HG03159 (cell line): ENCODE results near the gene PRPF38B.
"Not testable (repeated sequence)": the region's sequence is repeated elsewhere in the genome, so short reads cannot be mapped to it uniquely, and the experiment has no call there.

ENCODE experiments used
- ATAC-seq: cut with Tn5 transposase; IDR thresholded peaks from one replicate; pipeline ENCODE4 v1.9.1; 2021; ENCODE audit warnings: mild to moderate bottlenecking, moderate library complexity; ENCODE audit not compliant: unreplicated experiment

Gene PRPF38B, protein sequence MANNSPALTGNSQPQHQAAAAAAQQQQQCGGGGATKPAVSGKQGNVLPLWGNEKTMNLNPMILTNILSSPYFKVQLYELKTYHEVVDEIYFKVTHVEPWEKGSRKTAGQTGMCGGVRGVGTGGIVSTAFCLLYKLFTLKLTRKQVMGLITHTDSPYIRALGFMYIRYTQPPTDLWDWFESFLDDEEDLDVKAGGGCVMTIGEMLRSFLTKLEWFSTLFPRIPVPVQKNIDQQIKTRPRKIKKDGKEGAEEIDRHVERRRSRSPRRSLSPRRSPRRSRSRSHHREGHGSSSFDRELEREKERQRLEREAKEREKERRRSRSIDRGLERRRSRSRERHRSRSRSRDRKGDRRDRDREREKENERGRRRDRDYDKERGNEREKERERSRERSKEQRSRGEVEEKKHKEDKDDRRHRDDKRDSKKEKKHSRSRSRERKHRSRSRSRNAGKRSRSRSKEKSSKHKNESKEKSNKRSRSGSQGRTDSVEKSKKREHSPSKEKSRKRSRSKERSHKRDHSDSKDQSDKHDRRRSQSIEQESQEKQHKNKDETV

DNA sequence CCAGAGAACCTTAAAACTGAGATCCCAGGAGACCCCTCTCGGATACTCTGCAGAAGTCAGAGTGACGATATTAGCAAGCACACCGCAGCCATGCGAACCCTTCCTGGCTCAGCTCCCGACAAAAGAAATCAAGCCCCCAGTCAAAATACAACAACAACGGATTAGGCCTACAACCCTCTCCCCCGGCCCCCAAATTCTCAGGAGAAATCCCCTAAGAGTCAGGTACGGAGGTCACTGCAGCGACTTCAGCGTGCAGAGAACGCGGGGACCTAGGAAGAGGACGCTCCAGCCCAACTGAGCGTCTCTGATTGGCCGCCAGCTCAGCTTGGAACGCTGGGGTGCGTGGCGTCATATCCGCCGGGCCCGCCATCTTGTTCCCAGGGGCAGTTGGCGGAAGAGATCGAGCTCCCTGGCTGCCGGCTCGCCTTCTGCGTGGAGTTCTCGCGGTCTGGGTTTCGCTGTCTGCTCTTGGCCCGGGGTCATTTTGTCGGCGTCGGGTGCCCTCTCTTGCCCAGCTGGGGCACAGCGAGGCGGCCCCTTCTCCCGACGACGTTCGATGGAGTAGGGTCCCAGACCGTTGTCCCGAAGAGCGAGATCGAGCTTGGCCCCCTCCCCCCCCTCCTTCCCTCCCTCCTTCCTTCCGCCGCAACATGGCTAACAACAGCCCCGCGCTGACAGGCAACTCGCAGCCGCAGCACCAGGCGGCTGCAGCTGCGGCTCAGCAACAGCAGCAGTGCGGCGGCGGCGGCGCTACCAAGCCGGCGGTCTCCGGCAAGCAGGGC is at the start of gene PRPF38B:
TSS of gene PRPF38B (plus strand) at position 369 of the 782 bp plus-strand sequence. CDS start at position 651, 282 bp downstream.
- peak; percentile 88 for ATAC-seq

DNA sequence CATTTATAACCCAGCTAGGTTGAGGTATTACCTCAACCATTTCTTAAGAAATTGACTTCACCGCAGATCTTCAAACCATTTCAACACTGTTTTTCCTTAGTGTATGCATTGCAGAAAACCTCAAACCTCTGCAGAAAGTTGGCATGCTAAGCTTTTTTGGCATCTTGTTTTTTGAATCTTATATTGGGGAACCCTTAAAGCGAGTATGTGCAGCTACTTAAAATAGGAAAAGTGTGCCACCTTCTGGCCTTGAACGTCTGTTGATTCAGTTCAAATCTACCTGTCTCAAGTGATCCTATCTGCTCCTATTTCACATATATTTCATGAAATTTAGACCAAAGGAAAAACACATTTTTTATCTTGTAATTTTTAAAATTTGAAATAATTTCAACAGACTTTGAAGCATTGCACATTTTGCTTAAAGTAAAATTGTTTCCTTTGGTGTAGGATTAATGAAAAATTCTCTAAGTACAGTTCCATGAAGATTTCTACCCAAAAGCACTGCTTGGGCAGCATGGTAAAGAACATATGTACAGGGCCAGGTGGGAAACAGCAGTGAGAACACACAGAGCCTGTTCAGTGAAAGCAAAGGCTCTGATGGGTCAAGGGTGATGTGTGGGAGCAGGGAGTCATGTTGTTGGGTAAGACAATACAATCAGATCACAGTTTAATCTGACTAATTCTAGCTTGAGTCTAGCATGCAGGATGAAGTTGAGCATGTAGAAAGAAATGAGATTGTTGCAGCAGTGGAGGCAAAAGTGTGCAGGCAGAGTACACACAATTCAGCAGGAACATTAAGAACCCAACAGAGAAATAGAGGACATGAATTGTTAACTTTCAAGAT is 48.4 kb upstream of the PRPF38B start:
- ATAC-seq = no peak

DNA sequence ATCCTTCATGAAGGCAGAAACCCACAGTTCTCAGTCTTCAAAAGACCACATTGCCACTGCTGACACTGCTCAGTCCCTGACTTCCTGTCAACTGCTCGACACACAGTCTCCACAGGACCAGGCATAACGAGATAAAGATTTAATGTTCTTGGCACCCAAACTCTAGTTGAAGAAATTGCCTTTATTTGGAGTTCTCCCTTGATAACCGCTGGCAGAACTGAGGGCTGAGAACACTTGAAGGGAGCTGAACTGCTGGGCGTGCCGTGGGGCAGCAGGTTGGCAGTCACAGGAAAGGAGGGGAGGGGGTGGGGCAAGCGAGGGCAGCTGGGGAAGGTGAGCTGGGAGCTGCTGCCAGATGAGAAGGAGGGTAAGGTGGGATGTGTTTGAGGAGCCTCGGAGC is 47.1 kb upstream of the PRPF38B start:
- ATAC-seq = no peak

DNA sequence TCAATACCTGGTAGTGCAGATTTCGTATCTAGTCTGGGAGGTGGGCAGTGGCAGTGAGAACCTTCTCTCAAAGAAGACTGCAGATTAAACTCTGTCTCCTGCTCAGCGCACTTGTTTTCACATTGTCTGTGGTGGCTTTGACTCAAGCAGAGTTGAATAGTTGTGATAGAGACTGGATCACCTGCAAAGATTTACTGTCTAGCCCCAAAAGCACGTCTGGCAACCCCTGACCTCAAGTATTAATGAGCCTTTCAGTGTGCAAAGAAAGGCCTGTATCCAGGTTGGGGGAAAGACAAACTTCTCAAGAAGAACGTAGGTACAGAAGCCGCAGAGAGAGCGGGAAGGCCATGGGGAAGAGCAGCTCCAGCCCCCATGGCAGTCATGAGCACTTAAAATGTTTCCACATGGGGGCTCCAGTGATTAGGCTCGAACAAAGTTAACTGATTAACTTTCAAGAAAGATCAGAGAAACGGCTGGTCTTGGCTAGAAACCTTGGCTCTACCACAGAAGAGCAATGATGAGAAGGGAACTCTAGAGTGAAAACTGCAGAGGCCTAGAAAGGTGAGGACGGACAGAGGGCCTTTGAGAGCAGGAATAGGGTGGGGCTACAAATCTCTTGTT is 46.4 kb upstream of the PRPF38B start:
- ATAC-seq = no peak

DNA sequence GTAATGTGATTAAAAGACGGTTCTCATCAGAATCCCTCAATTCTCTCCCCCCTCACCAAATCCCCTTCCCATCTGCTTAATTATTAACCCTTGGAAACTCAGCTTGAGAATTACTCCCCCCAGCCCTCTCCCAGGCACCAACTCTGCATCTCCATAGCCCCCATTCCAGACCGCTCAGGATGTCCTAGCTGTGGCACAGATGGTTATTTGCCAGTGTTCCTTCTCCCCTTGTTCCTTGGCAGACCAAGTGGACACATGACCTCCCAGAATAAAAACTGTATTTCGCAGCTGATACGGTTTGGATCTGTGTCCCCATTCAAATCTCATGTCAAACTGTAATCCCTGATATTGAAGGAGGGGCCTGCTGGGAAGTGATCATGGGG is 45.9 kb upstream of the PRPF38B start:
- no peak for ATAC-seq

DNA sequence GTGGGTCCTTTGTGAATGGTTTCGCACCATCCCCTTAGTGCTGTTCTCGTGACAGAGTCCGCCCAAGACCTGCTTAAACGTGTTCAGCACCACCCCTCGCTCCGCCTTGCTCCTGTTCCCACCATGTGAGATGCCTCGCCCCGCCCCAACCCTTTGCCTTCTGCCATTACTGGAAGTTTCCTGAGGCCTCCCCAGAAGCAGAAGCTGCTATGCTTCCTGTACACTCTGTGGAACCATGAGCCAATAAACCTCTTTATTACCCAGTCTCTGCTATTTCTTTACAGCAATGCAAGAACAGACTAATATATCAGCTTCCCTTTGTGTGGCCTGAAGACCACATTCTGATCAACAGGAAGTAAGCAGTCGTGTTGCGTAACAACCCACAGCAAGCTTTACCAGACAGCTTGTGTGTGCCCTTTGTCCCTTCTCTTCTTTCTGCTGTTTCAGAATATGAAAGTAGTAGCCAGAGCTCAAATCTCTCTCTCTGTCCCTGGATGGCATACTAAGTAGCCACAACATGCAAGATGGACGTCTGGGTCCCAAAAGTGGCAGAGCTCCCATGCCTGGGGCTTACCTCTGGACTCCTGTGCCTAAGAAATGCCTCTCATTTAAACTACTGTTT is 45.4 kb upstream of the PRPF38B start:
- ATAC-seq = peak; percentile 68

DNA sequence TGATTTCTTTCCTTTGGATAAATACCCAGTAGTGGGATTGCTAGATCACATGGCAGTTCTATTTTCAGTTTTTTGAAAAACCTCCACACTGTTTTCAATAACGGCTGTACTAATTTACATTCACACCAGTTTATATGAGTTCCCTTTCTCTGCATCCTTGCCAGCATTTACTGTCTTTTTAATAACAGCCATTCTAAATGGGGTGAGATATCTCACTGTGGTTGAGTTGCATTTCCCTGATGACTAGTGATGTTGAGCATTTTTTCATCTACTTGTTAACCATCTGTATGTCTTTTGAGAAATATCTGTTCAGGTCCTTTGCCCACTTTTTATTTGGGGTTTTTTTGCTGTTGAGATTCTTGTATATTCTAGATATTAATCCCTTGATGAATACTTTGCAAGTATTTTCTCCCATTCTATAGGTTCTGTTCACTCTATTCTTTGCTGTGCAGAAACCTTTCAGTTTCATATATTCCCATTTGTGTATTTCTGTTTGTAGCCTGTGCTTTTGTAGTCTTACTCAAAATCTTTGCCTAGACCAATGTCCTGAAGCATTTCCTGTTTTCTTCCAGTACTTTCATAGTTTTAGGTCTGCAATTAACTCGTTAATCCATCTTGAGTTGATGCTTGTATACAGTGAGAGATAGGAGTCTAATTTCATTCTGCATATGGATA is 38.5 kb upstream of the PRPF38B start:
- ATAC-seq = no peak

DNA sequence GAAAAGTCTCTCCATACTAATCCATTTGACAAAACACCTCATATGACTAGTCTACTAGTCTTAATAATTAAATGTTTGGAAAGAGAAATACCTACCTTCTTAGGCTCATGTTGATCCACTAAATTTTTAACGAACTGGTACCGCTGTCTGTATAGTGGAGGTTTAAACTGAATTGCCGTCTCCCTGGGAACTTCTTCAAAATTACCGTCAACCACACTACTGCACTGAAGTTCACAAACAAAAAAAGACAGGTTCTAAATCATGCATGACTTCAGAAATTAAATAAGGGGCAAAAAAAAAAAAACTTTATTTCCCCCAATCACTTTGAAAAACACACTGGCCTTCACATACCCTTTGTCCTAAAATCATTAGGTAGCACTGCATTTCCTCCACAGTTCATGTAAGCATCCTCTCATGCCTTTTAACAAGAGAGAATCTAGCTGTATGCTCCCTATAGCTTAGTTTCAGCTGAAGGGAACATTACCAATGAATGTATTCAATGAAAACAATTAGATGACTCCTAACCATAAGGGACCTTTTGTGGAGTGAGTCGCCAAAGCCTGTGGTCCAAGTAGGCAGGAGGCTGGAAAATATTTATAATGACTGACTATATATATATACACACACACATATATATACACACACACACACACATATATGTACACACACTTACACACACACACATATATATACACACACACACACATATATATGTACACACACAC is 34.6 kb upstream of the PRPF38B start:
- ATAC-seq = no peak

DNA sequence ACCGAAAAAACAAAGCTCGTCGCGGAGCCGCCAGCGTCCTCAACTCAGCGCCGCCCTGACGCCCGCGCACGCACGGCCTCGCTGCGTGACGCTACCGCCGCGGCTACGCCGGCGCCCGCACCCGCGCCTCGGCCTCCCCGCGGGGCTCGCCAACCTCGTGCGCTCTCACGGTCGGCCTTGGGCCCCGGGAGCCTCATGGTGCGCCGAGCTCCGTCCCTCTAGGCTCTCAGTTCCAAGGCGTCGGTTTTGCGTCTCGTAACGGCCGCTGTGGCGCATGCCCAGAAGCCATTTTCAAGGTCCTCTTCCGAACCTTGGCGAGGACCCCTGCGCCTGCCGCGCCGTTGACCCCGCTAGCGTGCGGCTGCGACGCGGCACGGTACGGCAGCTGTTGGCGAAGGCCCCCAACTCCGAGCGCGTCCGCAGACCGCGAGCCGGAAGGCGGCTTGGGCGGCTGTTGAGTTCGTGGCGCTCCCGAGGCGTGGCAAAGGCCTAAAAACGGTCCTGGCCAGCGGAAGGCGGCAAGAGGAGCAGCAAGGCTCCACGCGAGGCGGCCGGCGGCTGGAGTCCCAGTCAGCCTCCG is 31.0 kb upstream of the PRPF38B start, which contains the start of gene HENMT1:
TSS of gene HENMT1 (minus strand) at position 64 of the 580 bp plus-strand sequence. CDS start 1,209 bp downstream, outside the sequence.
- peak; percentile 80 for ATAC-seq

DNA sequence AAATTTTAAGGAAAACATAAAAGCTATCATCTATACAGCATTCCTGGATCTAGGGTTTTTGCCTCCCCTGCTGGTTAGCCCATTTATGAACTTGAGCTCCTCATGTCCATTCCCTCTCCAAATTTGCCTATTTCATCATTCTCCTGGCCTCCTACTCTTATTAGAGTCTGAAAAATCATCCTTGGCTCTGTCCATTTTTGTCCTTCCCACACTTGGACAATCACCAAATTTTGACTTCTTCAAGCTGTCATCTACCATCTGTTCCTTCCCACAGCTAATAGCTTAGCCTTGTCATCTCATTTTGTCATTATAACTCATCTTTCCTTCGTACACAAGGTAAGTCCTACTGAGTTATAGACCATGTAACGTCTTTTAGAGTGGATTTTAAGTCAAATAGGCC is 29.0 kb upstream of the PRPF38B start:
- no peak for ATAC-seq

DNA sequence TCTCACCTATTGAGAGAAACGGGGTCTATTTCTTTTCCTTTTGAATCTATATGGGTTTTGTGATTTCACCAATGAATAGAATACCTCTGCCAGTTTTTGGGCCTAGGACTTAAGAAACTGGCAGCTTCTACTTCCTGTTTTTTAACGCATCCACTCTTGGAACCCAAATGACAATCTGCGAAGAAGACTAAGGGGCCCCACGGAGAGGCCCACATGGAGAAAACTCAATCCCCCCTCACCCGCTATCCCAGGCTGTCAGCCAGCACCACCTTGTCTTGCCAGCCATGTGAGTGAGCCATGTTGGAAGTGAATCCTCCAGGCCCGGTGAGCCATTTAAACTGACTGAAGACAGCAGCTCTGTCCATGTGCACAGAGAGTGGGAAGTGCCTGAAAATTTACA is 27.6 kb upstream of the PRPF38B start:
- no peak for ATAC-seq

DNA sequence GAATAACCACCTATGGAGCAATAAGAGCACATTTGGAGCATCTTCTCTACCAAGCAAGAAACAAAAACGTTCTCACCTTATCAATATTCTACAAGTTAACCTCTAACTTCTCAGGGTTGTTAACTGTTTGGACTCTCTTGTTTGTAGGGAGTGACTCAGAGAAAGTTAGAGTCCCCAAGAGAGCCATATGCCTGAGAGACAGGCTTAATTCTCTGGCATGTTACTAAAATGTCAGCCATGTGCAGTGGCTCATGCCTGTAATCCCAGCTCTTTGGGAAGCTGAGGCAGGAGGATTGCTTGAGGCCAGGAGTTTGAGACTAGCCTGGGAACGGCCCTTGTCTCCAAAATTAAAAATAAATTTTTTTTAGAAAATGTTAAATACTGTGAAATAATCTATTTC is 27.0 kb upstream of the PRPF38B start:
- ATAC-seq = no peak

DNA sequence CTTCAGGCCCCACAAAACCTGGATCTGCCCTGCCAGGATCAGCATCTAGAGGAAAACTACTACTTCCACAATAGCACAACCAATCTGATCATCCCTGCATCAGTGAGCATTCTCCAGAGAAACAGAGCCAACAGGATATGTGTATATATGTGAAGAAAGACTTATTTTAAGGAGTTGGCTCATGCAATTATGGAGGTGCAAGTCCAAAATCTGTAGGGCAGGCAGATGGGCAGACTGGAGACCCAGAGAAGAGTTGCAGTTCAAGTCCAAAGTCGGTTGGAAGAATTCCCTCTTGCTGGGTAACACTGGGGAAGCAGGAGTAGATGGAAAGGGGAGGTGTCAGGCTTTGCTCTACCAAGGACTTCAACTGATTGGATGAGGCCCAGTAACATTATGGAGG is 26.3 kb upstream of the PRPF38B start:
- no peak for ATAC-seq

DNA sequence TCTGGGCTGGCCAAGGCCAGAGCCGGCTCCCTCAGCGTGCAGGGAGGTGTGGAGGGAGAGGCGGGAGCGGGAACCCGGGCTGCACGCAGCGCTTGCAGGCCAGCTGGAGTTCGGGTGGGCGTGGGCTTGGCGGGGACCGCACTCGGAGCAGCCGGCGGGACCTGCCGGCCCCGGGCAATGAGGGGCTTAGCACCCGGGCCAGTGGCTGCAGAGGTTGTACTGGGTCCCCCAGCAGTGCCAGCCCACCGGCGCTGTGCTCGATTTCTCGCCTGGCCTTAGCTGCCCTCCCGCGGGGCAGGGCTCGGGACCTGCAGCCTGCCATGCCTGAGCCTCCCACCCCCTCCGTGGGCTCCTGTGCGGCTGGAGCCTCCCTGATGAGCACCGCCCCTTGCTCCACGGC is 24.7 kb upstream of the PRPF38B start:
- ATAC-seq = not testable (repeated sequence)

DNA sequence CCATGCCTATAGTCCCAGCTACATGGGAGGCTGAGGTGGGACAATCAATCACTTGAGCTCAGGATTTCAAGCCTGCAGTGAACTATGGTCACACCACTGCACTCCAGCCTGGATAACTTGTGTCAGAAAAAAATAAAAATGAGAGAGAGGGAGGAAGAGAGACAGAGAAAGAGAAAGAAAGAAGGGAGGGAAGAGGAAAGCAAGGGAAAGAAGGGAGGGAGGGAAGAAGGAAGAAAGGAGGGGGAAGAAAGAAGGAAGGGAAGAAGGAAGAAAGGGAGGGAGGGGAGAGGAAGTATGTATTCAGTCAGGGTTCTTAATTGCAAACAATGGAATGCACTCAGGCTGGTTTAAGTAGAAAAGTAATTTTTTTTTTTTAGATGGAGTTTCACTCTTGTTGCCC is 23.3 kb upstream of the PRPF38B start:
- no peak for ATAC-seq

DNA sequence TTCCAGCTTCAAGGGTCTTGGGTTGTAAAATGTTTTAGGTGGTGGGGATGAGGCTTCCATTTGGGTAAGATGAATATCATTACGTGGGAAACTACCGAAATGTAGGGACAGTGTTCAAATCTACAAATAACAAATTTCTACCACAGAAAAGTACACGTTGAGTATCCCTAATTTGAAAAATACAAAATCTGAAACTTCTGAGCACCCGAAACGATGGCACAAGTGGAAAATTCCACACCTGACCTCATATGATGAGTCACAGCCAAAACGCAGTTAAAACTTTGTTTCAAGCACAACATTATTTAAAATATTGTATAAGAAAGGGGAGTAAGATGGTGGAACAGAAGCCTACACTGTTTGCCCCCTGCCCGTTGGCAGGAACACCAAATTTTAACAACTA is 22.4 kb upstream of the PRPF38B start:
- no peak for ATAC-seq

DNA sequence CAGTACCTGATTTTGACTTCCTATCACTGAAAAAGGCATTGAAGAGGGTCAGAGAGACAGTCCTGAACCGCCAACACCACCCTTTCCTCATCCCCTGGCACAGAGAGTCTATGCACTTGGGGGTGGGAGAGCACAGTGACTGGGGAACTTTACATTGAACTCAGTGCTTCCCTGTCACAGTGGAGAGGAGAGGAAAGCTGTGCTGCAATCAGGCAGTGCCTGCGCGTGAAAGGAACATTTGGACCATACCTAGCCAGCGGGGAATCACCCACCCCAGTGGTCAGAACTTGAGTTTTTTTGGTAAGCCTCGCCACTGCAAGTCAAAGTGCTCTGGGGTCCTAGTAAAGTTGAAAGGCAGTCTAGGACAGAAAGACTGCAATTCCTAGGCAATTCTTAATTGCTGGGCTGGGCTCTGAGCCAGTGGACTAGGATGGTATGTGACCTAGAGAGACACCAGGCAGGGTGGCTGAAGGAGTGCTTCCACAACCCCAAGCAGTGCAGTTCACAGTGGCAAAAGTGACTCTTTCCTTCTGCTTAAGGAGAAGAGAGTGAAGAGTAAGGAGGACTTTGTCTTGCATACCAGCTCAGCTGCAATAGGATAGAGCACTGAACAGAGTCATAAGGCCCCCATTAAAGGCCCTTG is 21.9 kb upstream of the PRPF38B start:
- no peak for ATAC-seq

DNA sequence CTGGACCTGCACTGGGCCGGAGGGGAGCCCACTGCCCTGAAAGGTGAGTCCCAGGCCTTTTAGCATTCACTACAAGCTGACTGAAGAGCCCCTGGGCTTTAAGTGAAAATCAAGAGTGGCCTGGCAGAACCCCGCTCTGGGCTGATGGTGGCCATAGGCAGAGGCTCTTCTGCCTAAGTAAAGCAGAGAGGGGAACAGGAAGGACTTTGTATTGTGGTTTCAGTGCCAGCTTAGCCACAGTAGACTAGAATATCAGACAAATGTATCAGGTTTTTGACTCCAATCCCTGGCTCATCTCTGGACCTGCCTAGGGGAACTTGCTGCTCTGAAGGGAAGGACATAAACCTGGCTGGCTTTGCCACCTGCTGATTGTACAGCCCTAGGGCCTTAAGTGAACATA is 21.0 kb upstream of the PRPF38B start:
- ATAC-seq = no peak
